Hepatic stellate cell (primary cell): ENCODE results near the gene HELLS.
"Not testable (repeated sequence)": the region's sequence is repeated elsewhere in the genome, so short reads cannot be mapped to it uniquely, and the experiment has no call there.

Experiments used
- DNase-seq: peaks from one replicate; pipeline ENCODE4 v3.0.0; 2011; ENCODE audit warnings: low spot score

The HELLS gene

GRCh38 chr10:94608559-94608958, 63.0 kb downstream of the HELLS start:
- no peak for DNase-seq

- no peak for DNase-seq
These were observed 69.0 kb downstream of the HELLS start for GRCh38 chr10:94614558-94614957.

DNA sequence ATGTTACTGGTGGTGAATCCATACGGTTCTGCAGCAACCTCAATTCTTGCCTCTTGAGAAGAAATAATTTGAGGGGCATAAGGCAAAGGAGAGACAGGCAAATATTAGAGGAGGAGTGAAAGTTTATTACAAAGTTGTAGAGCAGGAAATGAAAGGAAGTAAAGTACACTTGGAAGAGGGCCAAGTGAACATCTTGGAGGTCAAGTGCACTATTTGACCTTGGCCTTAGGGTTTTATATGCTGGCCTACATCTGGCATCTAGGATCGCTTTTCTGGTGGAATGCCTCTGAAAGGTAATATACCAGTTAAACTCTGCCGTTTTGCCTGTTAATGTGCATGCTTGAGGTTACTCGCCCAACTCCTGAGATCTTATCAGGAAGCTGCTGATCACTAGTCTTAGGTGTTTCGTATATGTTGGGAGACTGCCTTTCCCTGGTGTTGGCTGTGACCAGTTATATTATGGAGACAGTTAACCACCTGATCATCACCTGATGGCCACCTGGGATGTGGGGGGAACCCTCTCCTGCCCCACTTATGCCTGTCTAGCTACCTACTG, 71.9 kb downstream of the HELLS start:
- no peak for DNase-seq

DNA sequence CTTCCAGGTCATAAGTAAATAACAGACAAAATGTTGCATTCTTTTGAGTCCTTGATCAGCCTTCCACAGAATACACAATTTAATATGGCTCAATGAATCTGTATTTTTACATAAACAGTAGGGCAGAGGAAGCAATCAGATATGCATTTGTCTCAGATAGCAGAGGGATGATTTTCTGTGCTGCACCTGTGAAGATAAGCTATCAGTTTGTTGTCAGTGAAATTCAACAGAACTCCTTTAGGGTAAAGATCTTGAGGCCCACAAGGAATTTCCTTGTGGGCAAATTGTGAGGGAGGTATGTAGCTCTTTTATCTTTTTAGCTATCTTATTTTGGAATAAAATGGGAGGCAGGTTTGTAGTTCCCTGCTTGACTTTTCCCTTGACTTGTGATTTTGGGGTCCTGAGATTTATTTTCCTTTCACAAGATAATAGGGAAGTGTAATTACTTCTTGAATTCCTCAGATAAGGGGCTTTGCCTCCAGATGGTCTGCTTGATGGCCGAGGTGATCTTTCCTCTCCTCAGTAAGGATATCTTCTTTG, 77.1 kb downstream of the HELLS start:
- no peak for DNase-seq

DNA sequence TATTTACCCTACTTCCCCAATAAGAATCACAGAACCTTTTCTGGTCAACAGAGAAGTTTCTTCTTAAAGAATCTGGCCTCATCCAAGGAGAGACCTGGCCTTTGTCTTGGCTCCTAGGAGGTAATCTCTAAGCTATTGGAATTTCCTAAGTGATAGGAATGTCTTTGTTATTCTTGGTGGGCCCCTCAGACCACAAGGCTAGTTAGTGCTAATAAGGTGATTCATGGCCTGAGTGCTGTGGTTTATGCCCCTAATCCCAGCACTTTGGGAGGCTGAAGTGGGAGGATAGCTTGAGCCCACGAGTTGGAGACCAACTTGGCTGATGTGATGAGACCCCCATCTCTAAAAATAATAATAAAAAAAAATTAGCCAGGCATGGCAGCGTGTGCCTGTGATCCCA, 78.0 kb downstream of the HELLS start:
- DNase-seq, result no peak

DNA sequence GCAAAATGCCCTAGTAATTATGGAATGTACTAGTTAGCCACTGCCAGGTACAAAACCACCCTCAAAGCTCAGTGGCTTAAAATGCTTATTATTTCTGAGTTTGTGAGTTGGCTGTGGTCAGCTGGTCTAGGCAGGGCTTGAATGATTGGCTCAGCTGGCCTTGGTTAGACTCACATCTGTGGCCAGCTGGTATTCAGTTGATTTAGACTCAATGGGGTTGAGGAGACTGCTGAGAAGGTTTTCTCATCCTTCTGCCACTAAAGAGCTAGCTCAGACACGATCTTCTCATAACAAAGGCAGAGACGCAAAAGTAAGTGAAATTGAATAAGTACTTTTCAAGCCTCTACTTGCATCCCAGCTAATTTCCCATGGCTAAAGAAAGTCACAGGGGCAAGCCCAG, 80.9 kb downstream of the HELLS start:
- no peak for DNase-seq

- no peak for DNase-seq
These were observed 81.9 kb downstream of the HELLS start for GRCh38 chr10:94627511-94627910.

GRCh38 chr10:94630017-94630688, 84.6 kb downstream of the HELLS start:
- no peak for DNase-seq

DNA sequence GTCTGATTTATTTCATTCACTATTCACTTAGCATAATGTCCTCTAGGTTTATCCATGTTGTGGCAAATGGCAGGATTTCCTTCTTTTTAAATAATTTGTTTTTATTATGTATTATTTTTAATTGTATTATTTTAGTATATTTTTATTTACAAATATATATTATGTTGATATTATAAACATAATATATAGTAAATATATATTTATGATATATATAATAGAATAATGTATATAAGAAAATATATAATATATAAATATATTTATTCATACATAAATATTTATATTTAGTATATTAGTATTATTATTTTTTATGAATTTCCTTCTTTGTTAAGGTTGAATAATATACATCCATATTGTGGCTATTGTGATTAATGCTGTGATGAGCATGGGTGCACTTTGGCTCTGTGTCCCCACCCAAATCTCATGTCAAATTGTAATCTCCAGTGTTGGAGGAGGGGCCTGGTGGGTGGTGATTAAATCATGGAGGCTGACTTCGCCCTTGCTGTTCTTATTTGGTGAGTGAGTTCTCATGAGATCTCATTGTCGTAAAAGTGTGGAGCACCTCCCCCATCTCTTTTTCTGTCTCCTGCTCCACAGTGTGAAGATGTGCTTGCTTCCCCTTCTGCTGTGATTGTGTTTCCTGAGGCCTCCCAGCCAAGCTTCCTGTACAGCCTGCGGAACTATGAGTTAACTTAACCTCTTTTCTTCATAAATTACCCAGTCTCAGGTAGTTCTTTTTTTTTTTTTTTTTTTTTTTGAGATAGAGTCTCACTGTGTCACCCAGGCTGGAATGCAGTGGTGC, 85.7 kb downstream of the HELLS start:
- no peak for DNase-seq

DNA sequence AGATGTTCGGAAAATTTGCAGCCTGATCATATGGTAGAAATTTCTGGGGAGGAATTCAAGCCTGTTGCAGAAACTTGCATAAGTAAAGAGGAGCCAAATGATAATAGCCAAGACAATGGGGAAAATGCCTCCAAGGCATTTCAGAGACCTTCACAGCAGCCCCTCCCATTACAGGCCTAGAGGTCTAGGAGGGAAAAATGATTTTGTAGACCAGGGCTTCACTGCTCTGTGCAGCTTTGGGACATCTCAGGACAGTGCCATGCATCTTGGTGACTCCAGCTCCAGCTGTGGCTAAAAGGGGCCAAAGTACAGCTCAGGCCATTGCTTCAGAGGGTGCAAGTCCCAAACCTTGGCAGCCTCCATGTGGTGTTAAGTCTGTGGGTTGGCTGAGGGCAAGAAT, 87.4 kb downstream of the HELLS start:
- DNase-seq, result no peak

- DNase-seq, result not testable (repeated sequence)
These were observed 92.5 kb downstream of the HELLS start for GRCh38 chr10:94638097-94638496.

GRCh38 chr10:94639902-94640301, 94.3 kb downstream of the HELLS start:
- DNase-seq, result no peak

GRCh38 chr10:94640562-94640961, 95.0 kb downstream of the HELLS start:
- no peak for DNase-seq

DNA sequence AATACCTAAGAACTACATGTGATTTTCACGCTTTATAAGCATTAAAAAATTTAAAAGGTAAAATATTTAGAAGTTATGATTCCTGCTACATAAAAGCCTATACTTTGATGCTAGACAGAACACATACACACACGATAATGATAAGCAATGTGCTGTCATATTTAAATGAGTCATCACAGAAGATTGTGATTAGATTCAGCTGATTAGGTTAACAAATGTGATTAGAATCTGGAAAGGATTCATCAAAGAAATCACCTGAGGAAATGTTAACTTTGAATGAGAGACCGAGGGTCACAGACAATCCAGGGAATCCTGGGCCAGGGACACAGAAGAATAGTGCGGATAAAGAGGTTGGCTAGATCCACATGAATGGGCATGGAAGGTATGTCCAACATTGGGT, 95.9 kb downstream of the HELLS start:
- no peak for DNase-seq

DNA sequence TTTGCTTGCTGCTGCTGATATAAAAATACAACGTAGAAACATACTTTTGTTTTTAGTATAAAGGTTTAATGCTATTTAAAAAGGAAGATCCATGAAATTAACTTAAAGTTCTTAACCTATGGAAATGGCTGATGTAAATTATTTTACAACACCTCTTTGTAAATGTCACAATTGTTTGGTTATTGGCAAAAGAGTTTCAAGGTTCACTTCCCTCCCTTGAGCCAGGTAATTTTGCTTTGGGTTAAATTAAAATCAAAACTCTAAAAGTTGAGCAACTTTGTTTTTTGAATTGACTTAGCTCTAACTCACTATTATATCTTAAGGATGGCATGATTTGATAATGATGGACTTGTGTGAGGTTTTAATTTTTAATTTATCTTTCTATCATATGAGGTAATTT, 98.8 kb downstream of the HELLS start:
- no peak for DNase-seq

GRCh38 chr10:94645285-94645684, 99.7 kb downstream of the HELLS start:
- no peak for DNase-seq
